Stomach (tissue), 9 donors: ENCODE results near the gene BCAS3. TPM values are rescaled to one million over a fixed set of nuclear protein-coding genes. Genes with fewer than 3 reads are reported as not detected.

Experiments
- DNase-seq, 2 donors: peaks; one replicate each; pipeline versions ENCODE4 v3.0.0 to v3.0.0-alpha.2; 2013 to 2019
- H3K27ac ChIP-seq, 5 donors: fragments of 200-600 bp in 4 of 5; sonication (generic) in 4 of 5; one replicate each; pipeline ENCODE4 v1.5.1; 2013 to 2019; ENCODE audit warnings: mild to moderate bottlenecking in 1 of 5, moderate library complexity in 1 of 5
- H3K27me3 ChIP-seq, 3 donors: fragments of 200-600 bp; sonication (generic); one replicate each; pipeline ENCODE4 v1.5.1; 2017 to 2019; ENCODE audit warnings: mixed run types in 1 of 3
- H3K36me3 ChIP-seq, 4 donors: fragments of 200-600 bp; sonication (generic); 1 replicate in 3 of 4; 2 replicates in 1 of 4; pipeline ENCODE4 v1.5.1; 2016 to 2019
- H3K4me1 ChIP-seq, 4 donors: fragments of 200-600 bp; sonication (generic); one replicate each; pipeline ENCODE4 v1.5.1; 2016 to 2019
- H3K4me3 ChIP-seq, 4 donors: fragments of 200-600 bp; sonication (generic) in 3 of 4; one replicate each; pipeline ENCODE4 v1.5.1; 2016 to 2019; ENCODE audit warnings: mild to moderate bottlenecking in 1 of 4
- H3K9me3 ChIP-seq, 4 donors: fragments of 200-600 bp; sonication (generic); one replicate each; pipeline ENCODE4 v1.5.1; 2016 to 2019
- EP300 ChIP-seq: sonication (generic); formaldehyde crosslinking; IDR thresholded peaks from one replicate; pipeline ENCODE4 v1.6.1; 2017; ENCODE audit warnings: antibody characterized with exemption
- POLR2A ChIP-seq, 4 donors: fragments of 450-650 bp; IDR thresholded peaks; one replicate each; pipeline ENCODE4 v1.6.1; 2016; ENCODE audit warnings: antibody characterized with exemption in 4 of 4, control low read depth in 2 of 4, mild to moderate bottlenecking in 1 of 4, moderate library complexity in 1 of 4
- POLR2AphosphoS5 ChIP-seq, 3 donors: sonication (generic); formaldehyde crosslinking; IDR thresholded peaks; one replicate each; pipeline ENCODE4 v1.6.1; 2016; ENCODE audit warnings: antibody characterized with exemption in 3 of 3
- WGBS, 5 donors: extraction: QIAGEN DNeasy Blood & Tissue Kit in 3 of 5; methylation state at CpG; one replicate each; pipeline versions ENCODE4 v1.1.5 to v1.1.7; 2013 to 2018; 5-methylcytosine and 5-hydroxymethylcytosine counted together
- intact Hi-C: fragments of 100-400 bp; cut with DNase I; formaldehyde crosslinking; loops from one replicate; pipeline ENCODE4 v1.15.1; 2023; ENCODE audit warnings: low total_unique reads
- polyA plus RNA-seq, 3 donors: library from polyadenylated mRNA; stranded (reverse); fragments of 200-250 nt; gene quantifications; one replicate each; pipeline ENCODE4 v1.2.3, GENCODE V29; 2013
- total RNA-seq, 5 donors: library from RNA; depleted of rRNA; stranded (reverse); fragments of >200 nt; gene quantifications; one replicate each; pipeline versions ENCODE4 v1.1.0 to v1.2.3, GENCODE V29; 2014 to 2016
- TF ChIP-seq, protein P1 (sequence below), 7 experiments: fragments of 450-650 bp in 4 of 7; fragments of 200-600 bp in 3 of 7; sonication (generic) in 3 of 7; IDR thresholded peaks; one replicate each; pipeline ENCODE4 v1.5.1; 2016 to 2019; ENCODE audit warnings: antibody characterized with exemption in 7 of 7, control low read depth in 2 of 7, mild to moderate bottlenecking in 1 of 7
- donor health status: healthy with polysubstance abuse.
- donor health status: Bipolar disorder and iron deficiency.
- donor health status: healthy.

BCAS3 gene
- total and polyA plus RNA-seq, 8 donors: 4.9 to 150 (median 25.3) TPM

DNA sequence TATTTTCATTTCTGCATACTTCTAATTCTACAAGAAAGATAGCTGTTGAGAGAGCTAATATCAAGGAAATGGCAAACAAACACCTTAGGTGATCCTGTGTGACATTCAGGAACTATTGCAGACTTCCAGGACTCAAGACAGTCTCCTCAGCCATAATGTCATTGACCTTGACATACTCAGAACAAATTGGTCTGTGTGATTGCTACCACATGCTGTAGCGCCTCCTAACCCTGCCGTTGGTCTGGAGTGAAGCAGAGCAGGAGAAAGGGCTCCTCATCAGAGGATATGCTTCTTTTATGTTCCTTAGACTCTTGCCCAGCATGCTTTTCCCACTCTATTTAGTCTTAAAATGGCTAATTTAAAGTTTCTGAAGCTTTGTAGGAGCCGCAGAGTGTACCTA lies 527.8 kb downstream of the BCAS3 start:
- H3K4me3 ChIP-seq: no peak overlapping the region
- no peaks in the 10 kb centered on the region for H3K9me3 ChIP-seq
- 79 to 93% (median 83%) methylated on average over 3 of the region's 3 CpGs for WGBS, 5 donors
- intact Hi-C loops: no loop called here
- peak overlapping the region in 3 of 5 donors; percentile 2 to 78 (median 75) for H3K27ac ChIP-seq
- no peaks in the 10 kb centered on the region for H3K36me3 ChIP-seq
- peak in 1 of 2 donors; percentile 29 for DNase-seq
- no peaks in the 10 kb centered on the region for H3K27me3 ChIP-seq
- H3K4me1 ChIP-seq: peaks cover 0 to 39% (median 28%) of the 10 kb centered on the region in 4 donors
- TF ChIP-seq, protein P1, sequence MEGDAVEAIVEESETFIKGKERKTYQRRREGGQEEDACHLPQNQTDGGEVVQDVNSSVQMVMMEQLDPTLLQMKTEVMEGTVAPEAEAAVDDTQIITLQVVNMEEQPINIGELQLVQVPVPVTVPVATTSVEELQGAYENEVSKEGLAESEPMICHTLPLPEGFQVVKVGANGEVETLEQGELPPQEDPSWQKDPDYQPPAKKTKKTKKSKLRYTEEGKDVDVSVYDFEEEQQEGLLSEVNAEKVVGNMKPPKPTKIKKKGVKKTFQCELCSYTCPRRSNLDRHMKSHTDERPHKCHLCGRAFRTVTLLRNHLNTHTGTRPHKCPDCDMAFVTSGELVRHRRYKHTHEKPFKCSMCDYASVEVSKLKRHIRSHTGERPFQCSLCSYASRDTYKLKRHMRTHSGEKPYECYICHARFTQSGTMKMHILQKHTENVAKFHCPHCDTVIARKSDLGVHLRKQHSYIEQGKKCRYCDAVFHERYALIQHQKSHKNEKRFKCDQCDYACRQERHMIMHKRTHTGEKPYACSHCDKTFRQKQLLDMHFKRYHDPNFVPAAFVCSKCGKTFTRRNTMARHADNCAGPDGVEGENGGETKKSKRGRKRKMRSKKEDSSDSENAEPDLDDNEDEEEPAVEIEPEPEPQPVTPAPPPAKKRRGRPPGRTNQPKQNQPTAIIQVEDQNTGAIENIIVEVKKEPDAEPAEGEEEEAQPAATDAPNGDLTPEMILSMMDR (IDR thresholded peaks at IDR 0.05): no peak
- no peak for TF ChIP-seq POLR2A (IDR thresholded peaks at IDR 0.05)
- no peak for TF ChIP-seq EP300
- no peak for TF ChIP-seq POLR2AphosphoS5 (IDR thresholded peaks at IDR 0.05)

DNA sequence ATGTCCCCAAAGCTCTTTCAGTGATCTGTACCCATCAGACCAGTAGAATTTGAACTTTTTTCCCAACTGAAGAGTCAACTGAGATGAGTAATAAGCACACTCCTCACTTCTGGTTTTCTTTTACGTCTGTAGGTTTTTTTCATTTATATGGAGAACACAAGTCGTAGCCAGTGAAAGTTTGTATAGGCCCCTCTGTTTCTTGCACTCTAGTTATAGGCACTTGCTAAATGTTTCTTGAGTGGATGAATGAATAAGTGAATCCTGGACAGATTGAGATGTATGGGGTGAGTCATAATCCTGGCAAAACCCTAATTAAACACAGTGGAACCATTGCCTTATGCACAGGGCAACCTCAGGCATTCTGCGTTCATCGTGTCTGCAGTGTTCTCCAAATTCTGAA lies 528.3 kb downstream of the BCAS3 start:
- H3K27me3 ChIP-seq: no peaks in the 10 kb centered on the region
- DNase-seq: no peak
- WGBS, 5 donors: 83 to 94% (median 92%) methylated on average over 4 of the region's 4 CpGs
- intact Hi-C loops: no loop called here
- H3K36me3 ChIP-seq: no peaks in the 10 kb centered on the region
- H3K9me3 ChIP-seq: no peaks in the 10 kb centered on the region
- H3K4me1 ChIP-seq: peaks cover 0 to 34% (median 23%) of the 10 kb centered on the region in 4 donors
- no peak overlapping the region for H3K4me3 ChIP-seq
- TF ChIP-seq, protein P1 (IDR thresholded peaks at IDR 0.05): no peak
- TF ChIP-seq POLR2A (IDR thresholded peaks at IDR 0.05) (no peak), EP300 (no peak), POLR2AphosphoS5 (IDR thresholded peaks at IDR 0.05) (no peak)
- peak overlapping the region in 2 of 5 donors; percentile 2 to 78 for H3K27ac ChIP-seq

DNA sequence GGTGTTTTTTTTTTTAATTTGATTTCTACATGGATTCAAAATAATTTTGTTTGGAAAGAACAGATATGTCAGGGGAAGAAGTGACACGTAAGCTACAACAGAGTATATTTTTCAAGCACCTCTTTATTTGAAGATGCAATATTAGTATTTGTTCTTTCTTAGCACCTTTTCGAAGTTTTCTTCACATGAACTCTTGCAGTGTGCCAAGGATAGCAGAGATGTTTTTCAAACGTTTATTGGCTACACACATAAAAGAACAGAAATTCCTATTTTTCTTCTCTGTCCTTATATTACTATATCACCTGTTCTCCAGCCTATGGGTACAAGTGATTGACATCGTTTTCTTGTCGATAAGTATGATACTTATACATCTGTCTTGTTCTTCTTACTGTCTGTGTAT lies 529.3 kb downstream of the BCAS3 start:
- no peak overlapping the region for H3K27ac ChIP-seq
- DNase-seq: no peak
- intact Hi-C loops: no loop called here

DNA sequence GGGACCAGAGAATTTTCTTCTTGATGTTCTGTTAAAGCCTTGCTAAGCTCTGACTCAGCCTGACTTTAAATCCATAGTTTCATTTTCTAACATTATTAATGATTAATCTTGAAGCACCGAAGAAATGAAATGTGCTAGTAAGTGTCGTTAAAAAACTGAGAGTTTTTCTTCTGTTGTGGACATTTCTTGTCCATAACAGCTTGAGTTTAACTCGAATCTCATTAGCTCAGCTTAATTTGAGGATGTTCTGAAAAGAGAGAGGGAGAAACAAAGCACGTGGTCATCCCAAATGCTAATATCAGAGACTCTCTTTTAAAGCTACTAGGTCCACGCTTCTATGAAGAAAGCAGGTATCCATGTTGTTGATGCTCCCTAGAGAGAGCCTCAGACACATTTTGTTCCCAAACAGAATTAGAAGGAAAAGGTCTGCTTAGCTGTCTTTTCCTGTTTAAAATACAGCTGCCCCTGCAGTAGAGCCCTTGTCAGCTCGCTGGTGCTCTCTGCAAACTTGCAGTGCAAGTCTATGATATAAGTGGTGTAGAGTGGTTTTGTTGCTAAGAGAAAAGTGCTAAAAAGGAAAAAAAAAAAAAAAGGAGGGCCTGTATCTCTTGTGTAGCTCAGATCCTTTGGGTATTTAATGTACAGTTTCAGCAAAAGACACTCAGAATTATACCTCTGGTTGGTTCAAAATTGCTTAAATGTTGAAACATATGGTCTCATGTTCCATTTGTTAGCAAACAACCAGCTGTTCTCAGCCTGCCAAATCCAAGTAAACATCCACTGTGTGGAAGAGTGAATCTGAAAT lies 530.9 kb downstream of the BCAS3 start:
- Histone ChIP-seq H3K4me1 (peaks cover 0 to 29% (median 20%) of the 10 kb centered on the region in 4 donors), H3K9me3 (no peaks in the 10 kb centered on the region), H3K36me3 (no peaks in the 10 kb centered on the region), H3K27ac (peak overlapping the region in 4 of 5 donors; percentile 51 to 75 (median 74)), H3K4me3 (peak overlapping the region; percentile 18 to 29 (median 24)), H3K27me3 (no peaks in the 10 kb centered on the region)
- peak in 1 of 2 donors; percentile 48 for DNase-seq
- WGBS, 5 donors: 15 to 31% (median 16%) methylated on average over 6 of the region's 6 CpGs
- intact Hi-C loops: no loop called here
- TF ChIP-seq EP300 (no peak), POLR2AphosphoS5 (IDR thresholded peaks at IDR 0.05) (no peak), POLR2A (IDR thresholded peaks at IDR 0.05) (no peak)
- TF ChIP-seq, protein P1 (IDR thresholded peaks at IDR 0.05): no peak

More for the DNA sequence above, 529.3 kb downstream of the BCAS3 start:
- no peaks in the 10 kb centered on the region for H3K9me3 ChIP-seq
- no peaks in the 10 kb centered on the region for H3K27me3 ChIP-seq
- H3K4me1 ChIP-seq: peaks cover 0 to 29% (median 20%) of the 10 kb centered on the region in 4 donors
- 86 to 94% (median 92%) methylated on average over 5 of the region's 5 CpGs for WGBS, 5 donors
- H3K36me3 ChIP-seq: no peaks in the 10 kb centered on the region
- TF ChIP-seq EP300: no peak
- TF ChIP-seq POLR2AphosphoS5 (IDR thresholded peaks at IDR 0.05): no peak
- TF ChIP-seq, protein P1 (IDR thresholded peaks at IDR 0.05): no peak
- TF ChIP-seq POLR2A (IDR thresholded peaks at IDR 0.05): no peak
- H3K4me3 ChIP-seq: no peak overlapping the region
